H1 (cell line): Measurements from ENCODE around the gene RFC3. TPM values are rescaled to one million over a fixed set of nuclear protein-coding genes. Genes with fewer than 3 reads are reported as not detected.

ENCODE experiments used
- CTCF ChIA-PET: fragments of 300-600 bp; sonication (Branson Sonifier 250); formaldehyde crosslinking; loops from one replicate; lab custom pipeline; 2021; ENCODE audit not compliant: partially characterized antibody; lab: Charles Lee
- POLR2A ChIA-PET: fragments of 300-600 bp; sonication (Branson Sonifier 250); formaldehyde crosslinking; loops from one replicate; lab custom pipeline; 2021; ENCODE audit warnings: inconsistent platforms; ENCODE audit not compliant: partially characterized antibody; lab: Charles Lee
- DNase-seq, 2 experiments: peaks; one replicate each; pipeline versions ENCODE4 v3.0.0 to v3.0.0-alpha.2; 2010 to 2022; ENCODE audit warnings: low spot score in 2 of 2, low read depth in 1 of 2, mixed read lengths in 1 of 2
- FAIRE-seq: peaks from 2 replicates; lab custom pipeline; 2011; peaks lifted over from hg19 to GRCh38; lab: Jason Lieb, UNC
- H2AFZ ChIP-seq: 2 replicates; pipeline ENCODE4 v1.8.1; 2012; ENCODE audit warnings: low read length, inconsistent platforms
- H2AK5ac ChIP-seq: 2 replicates; pipeline ENCODE4 v1.6.1; 2013; ENCODE audit warnings: low read depth, low read length
- H2BK120ac ChIP-seq: replicated peaks from 2 replicates; pipeline ENCODE3; 2013; ENCODE audit warnings: low read depth, low read length, inconsistent platforms
- H2BK12ac ChIP-seq: 2 replicates; pipeline ENCODE4 v1.6.1; 2013; ENCODE audit warnings: low read depth, low read length
- H2BK15ac ChIP-seq: 2 replicates; pipeline ENCODE4 v1.6.1; 2013; ENCODE audit warnings: low read length
- H2BK20ac ChIP-seq: 2 replicates; pipeline ENCODE4 v1.6.1; 2013; ENCODE audit warnings: low read length
- H2BK5ac ChIP-seq: 2 replicates; pipeline ENCODE4 v1.6.1; 2013; ENCODE audit warnings: low read depth, low read length
- H3K14ac ChIP-seq: 2 replicates; pipeline ENCODE4 v1.6.1; 2013; ENCODE audit warnings: inconsistent platforms; ENCODE audit not compliant: insufficient read length
- H3K18ac ChIP-seq: 2 replicates; pipeline ENCODE4 v1.6.1; 2013; ENCODE audit warnings: low read length; ENCODE audit errors: extremely low read depth
- H3K23ac ChIP-seq: 2 replicates; pipeline ENCODE4 v1.6.1; 2013; ENCODE audit warnings: inconsistent platforms; ENCODE audit not compliant: insufficient read length
- H3K23me2 ChIP-seq: 2 replicates; pipeline ENCODE4 v1.6.1; 2013; ENCODE audit warnings: low read depth, low read length
- H3K27ac ChIP-seq: 2 replicates; pipeline ENCODE4 v1.6.1; 2011; ENCODE audit warnings: low read depth, low read length, inconsistent platforms
- H3K27me3 ChIP-seq, 4 experiments: replicated peaks in 1 of 4; 1 replicate in 1 of 4; 2 replicates in 3 of 4; pipeline versions ENCODE4 v1.6.1 to v1.8.1; 2011 to 2013; ENCODE audit warnings: low read length in 3 of 4, mild to moderate bottlenecking in 3 of 4, inconsistent platforms in 2 of 4, mixed read lengths in 2 of 4, moderate library complexity in 1 of 4; ENCODE audit not compliant: control insufficient read depth in 3 of 4, insufficient read depth in 3 of 4; ENCODE audit errors: extremely low read depth in 1 of 4
- H3K36me3 ChIP-seq, 4 experiments: 2 replicates each; pipeline versions ENCODE4 v1.6.1 to v1.8.1; 2011 to 2013; ENCODE audit warnings: mild to moderate bottlenecking in 4 of 4, low read length in 3 of 4, moderate library complexity in 2 of 4, control low read depth in 1 of 4, inconsistent platforms in 1 of 4; ENCODE audit not compliant: insufficient read depth in 4 of 4, control insufficient read depth in 2 of 4
- H3K4ac ChIP-seq: replicated peaks from 2 replicates; pipeline ENCODE3; 2013; ENCODE audit warnings: low read length, low read depth, mixed read lengths, inconsistent platforms; ENCODE audit not compliant: insufficient read length
- H3K4me1 ChIP-seq, 4 experiments: replicated peaks in 1 of 4; 1 replicate in 1 of 4; 2 replicates in 3 of 4; pipeline versions ENCODE4 v1.6.1 to v1.8.1; 2011 to 2013; ENCODE audit warnings: low read length in 3 of 4, inconsistent platforms in 2 of 4, mixed read lengths in 1 of 4; ENCODE audit not compliant: insufficient read depth in 4 of 4, control insufficient read depth in 3 of 4
- H3K4me2 ChIP-seq, 2 experiments: 2 replicates each; pipeline versions ENCODE4 v1.6.1 to v1.8.1; 2011 to 2013; ENCODE audit warnings: low read depth in 2 of 2, low read length in 2 of 2, control low read depth in 1 of 2, inconsistent platforms in 1 of 2, mild to moderate bottlenecking in 1 of 2; ENCODE audit not compliant: insufficient read depth in 1 of 2
- H3K4me3 ChIP-seq, 4 experiments: fragments of 200-600, 300-600 bp in 1 of 4; sonication (generic), shearing (Covaris generic), sonication (Bioruptor Twin) in 1 of 4; 2 replicates each; pipeline versions ENCODE4 v1.5.1 to v1.8.1; 2011 to 2016; ENCODE audit warnings: low read length in 4 of 4, low read depth in 3 of 4, control low read depth in 2 of 4, inconsistent platforms in 2 of 4, mild to moderate bottlenecking in 2 of 4, mixed read lengths in 1 of 4, moderate library complexity in 1 of 4; ENCODE audit not compliant: insufficient read depth in 2 of 4; ENCODE audit errors: extremely low read depth in 1 of 4
- H3K56ac ChIP-seq: replicated peaks from 2 replicates; pipeline ENCODE3; 2013; ENCODE audit warnings: low read depth, mild to moderate bottlenecking, mixed read lengths, low read length, inconsistent platforms; ENCODE audit not compliant: insufficient read length
- H3K79me1 ChIP-seq: 2 replicates; pipeline ENCODE4 v1.6.1; 2013; ENCODE audit warnings: low read depth, low read length, control low read depth
- H3K79me2 ChIP-seq, 2 experiments: 2 replicates each; pipeline versions ENCODE4 v1.6.1 to v1.8.1; 2012 to 2013; ENCODE audit warnings: low read length in 2 of 2, mild to moderate bottlenecking in 2 of 2, inconsistent platforms in 1 of 2; ENCODE audit not compliant: insufficient read depth in 2 of 2, control insufficient read depth in 1 of 2
- H3K9ac ChIP-seq, 4 experiments: replicated peaks in 1 of 4; 1 replicate in 1 of 4; 2 replicates in 3 of 4; pipeline versions ENCODE4 v1.6.1 to v1.8.1; 2011 to 2013; ENCODE audit warnings: low read depth in 3 of 4, low read length in 3 of 4, control low read depth in 2 of 4, mild to moderate bottlenecking in 2 of 4, moderate library complexity in 2 of 4, inconsistent platforms in 1 of 4; ENCODE audit errors: extremely low read depth in 1 of 4
- H3K9me3 ChIP-seq, 2 experiments: 2 replicates each; pipeline versions ENCODE4 v1.6.1 to v1.8.1; 2012 to 2013; ENCODE audit warnings: mild to moderate bottlenecking in 2 of 2, moderate library complexity in 2 of 2, control low read depth in 1 of 2, inconsistent platforms in 1 of 2, low read depth in 1 of 2, low read length in 1 of 2, mixed read lengths in 1 of 2; ENCODE audit not compliant: insufficient read depth in 2 of 2
- H4K20me1 ChIP-seq, 2 experiments: replicated peaks in 1 of 2; 2 replicates each; pipeline versions ENCODE3 to v1.8.1; 2011 to 2013; ENCODE audit warnings: inconsistent platforms in 2 of 2, low read length in 2 of 2, mild to moderate bottlenecking in 1 of 2; ENCODE audit not compliant: insufficient read depth in 2 of 2, control insufficient read depth in 1 of 2
- H4K5ac ChIP-seq: 2 replicates; pipeline ENCODE4 v1.6.1; 2013; ENCODE audit warnings: low read length, low read depth, mixed read lengths, inconsistent platforms; ENCODE audit not compliant: insufficient read length
- H4K8ac ChIP-seq: 2 replicates; pipeline ENCODE4 v1.8.0; 2013; ENCODE audit warnings: mild to moderate bottlenecking, moderate library complexity, low read length, inconsistent platforms; ENCODE audit not compliant: insufficient read depth; ENCODE audit errors: extremely low read depth
- H4K91ac ChIP-seq: replicated peaks from 2 replicates; pipeline ENCODE3; 2013; ENCODE audit warnings: low read length, mixed read lengths, inconsistent platforms; ENCODE audit not compliant: insufficient read length
- ASH2L ChIP-seq: fragments of 200-600, 300-600 bp; sonication (generic); IDR thresholded peaks from one replicate; pipeline ENCODE4 v1.7.1; 2017; ENCODE audit warnings: low read length
- CBX5 ChIP-seq: fragments of 300-800, 300-1000 bp; sonication (generic); IDR thresholded peaks from 2 replicates; pipeline ENCODE4 v1.7.1; 2016; ENCODE audit warnings: antibody characterized with exemption, low read length, low read depth
- CHD1 ChIP-seq: IDR thresholded peaks from 2 replicates; pipeline ENCODE4 v1.6.1; 2012; ENCODE audit warnings: low read depth, low read length, improper control_type of control experiment
- GTF2F1 ChIP-seq: IDR thresholded peaks from 2 replicates; pipeline ENCODE4 v1.6.1; 2012; ENCODE audit warnings: low read depth, low read length, improper control_type of control experiment, borderline replicate concordance
- KDM5A ChIP-seq: fragments of 200-600 bp; IDR thresholded peaks from 2 replicates; pipeline ENCODE4 v1.7.1; 2012; ENCODE audit warnings: mild to moderate bottlenecking, low read length, inconsistent platforms, mixed read lengths
- SIN3A ChIP-seq, 2 experiments: IDR thresholded peaks in 1 of 2; conservative IDR thresholded peaks in 1 of 2; 2 replicates each; pipeline ENCODE4 v1.6.1; 2011 to 2012; ENCODE audit warnings: low read length in 2 of 2, improper control_type of control experiment in 1 of 2, low read depth in 1 of 2, mild to moderate bottlenecking in 1 of 2
- TAF7 ChIP-seq: optimal IDR thresholded peaks from 2 replicates; pipeline ENCODE3; 2011; ENCODE audit warnings: low read depth, mild to moderate bottlenecking, inconsistent platforms, low read length, moderate library complexity, borderline replicate concordance
- WGBS, 2 experiments: shearing (Covaris generic) in 1 of 2; methylation state at CpG; one replicate each; pipeline versions ENCODE4 v1.1.6 to v1.1.7; 2013 to 2015; ENCODE audit warnings: low lambda C conversion rate in 2 of 2, mixed read lengths in 2 of 2, inconsistent platforms in 1 of 2, low coverage in 1 of 2, missing lambda C conversion rate in 1 of 2; ENCODE audit not compliant: insufficient replicate concordance in 2 of 2, insufficient coverage in 1 of 2, insufficient read length in 1 of 2; ENCODE audit errors: extremely low coverage in 1 of 2, missing lambda C conversion rate in 1 of 2; 5-methylcytosine and 5-hydroxymethylcytosine counted together
- polyA plus RNA-seq, 7 experiments: library from polyadenylated mRNA; depleted of rRNA in 3 of 7; stranded (reverse) in 5 of 7; unstranded in 2 of 7; fragments of >200 nt in 5 of 7; fragments of 200-250 nt in 2 of 7; gene quantifications; 1 replicate in 5 of 7; 2 replicates in 1 of 7; 4 replicates in 1 of 7; pipeline versions ENCODE4 v1.2.1 to v1.2.3, GENCODE V29; 2011 to 2013; ENCODE audit warnings: missing spikeins in 2 of 7, mixed read lengths in 2 of 7
- total RNA-seq: library from RNA; stranded (reverse); fragmentation: NEBNext Ultra II Directional; extraction: Animal tissue kit (Norgen Biotek cat#: 25700); gene quantifications from 2 replicates; pipeline ENCODE4 v1.2.1, GENCODE V29; 2021
- TF ChIP-seq, protein P1 (sequence below): IDR thresholded peaks from 2 replicates; pipeline ENCODE4 v1.6.1; 2012; ENCODE audit warnings: low read length, inconsistent platforms

The RFC3 gene
- total and polyA plus RNA-seq, 2 of the 8 experiments (the other 6 are each of a cell fraction or from before 2014, with no cell fraction given): 26.4 to 45.6 TPM

GRCh38 chr13:33846303-33847062 lies 28.5 kb downstream of the RFC3 start:
- H3K9me3 ChIP-seq: no peaks in the 10 kb centered on the region
- no peak overlapping the region for H2AK5ac ChIP-seq
- no peaks in the 10 kb centered on the region for H3K4me1 ChIP-seq
- TF ChIP-seq CBX5 (no peak), ASH2L (no peak), GTF2F1 (no peak), SIN3A (conservative IDR thresholded peaks at IDR 0.05 in 1 of 2, IDR thresholded peaks at IDR 0.05 in 1 of 2; ENCODE audit: low read depth in 1 of 2, low read length in 2 of 2) (no peak), CHD1 (no peak), KDM5A (no peak), TAF7 (no peak)
- TF ChIP-seq, protein P1, sequence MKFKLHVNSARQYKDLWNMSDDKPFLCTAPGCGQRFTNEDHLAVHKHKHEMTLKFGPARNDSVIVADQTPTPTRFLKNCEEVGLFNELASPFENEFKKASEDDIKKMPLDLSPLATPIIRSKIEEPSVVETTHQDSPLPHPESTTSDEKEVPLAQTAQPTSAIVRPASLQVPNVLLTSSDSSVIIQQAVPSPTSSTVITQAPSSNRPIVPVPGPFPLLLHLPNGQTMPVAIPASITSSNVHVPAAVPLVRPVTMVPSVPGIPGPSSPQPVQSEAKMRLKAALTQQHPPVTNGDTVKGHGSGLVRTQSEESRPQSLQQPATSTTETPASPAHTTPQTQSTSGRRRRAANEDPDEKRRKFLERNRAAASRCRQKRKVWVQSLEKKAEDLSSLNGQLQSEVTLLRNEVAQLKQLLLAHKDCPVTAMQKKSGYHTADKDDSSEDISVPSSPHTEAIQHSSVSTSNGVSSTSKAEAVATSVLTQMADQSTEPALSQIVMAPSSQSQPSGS: no peak
- TF ChIP-seq, all 59 proteins: peak for 0
- H2BK15ac ChIP-seq: no peak overlapping the region
- H2BK20ac ChIP-seq: no peak overlapping the region
- H3K4me3 ChIP-seq: no peak overlapping the region
- H3K27me3 ChIP-seq: no peaks in the 10 kb centered on the region
- ChIA-PET POLR2A (interaction anchor here (1.7 kb wide), 2 partner anchors 12 to 28 kb away, joined by 6 to 7 read pairs; partner anchors contain the start of gene RFC3), CTCF (no interaction called here)
- H2BK5ac ChIP-seq: no peak overlapping the region
- DNase-seq: no peak
- H4K91ac ChIP-seq: no peak overlapping the region
- no peak overlapping the region for H4K5ac ChIP-seq
- no peak overlapping the region for H3K4me2 ChIP-seq
- H3K9ac ChIP-seq: no peak overlapping the region
- WGBS, 2 experiments: 91% methylated on average over 10 of the region's 10 CpGs; no CpG with 5 or more reads in 1 of the 2 experiments
- no peak overlapping the region for H3K14ac ChIP-seq
- H3K79me2 ChIP-seq: no peaks in the 10 kb centered on the region
- H3K18ac ChIP-seq: no peak overlapping the region
- no peak overlapping the region for H2BK12ac ChIP-seq
- H3K23me2 ChIP-seq: no peaks in the 10 kb centered on the region
- no peak overlapping the region for H3K4ac ChIP-seq
- no peak overlapping the region for H3K27ac ChIP-seq
- H3K23ac ChIP-seq: no peak overlapping the region
- H4K8ac ChIP-seq: no peak overlapping the region
- peaks cover 0 to 18% (median 2%) of the 10 kb centered on the region in 4 experiments; a peak in 4 of 8 replicates for H3K36me3 ChIP-seq
- H3K79me1 ChIP-seq: no peaks in the 10 kb centered on the region
- no peak overlapping the region for H3K56ac ChIP-seq
- peaks cover 0 to 5% of the 10 kb centered on the region in 2 experiments for H4K20me1 ChIP-seq
- H2AFZ ChIP-seq: no peak overlapping the region
- FAIRE-seq: no peak
- no peak overlapping the region for H2BK120ac ChIP-seq
